ENCODE measurements around the gene CCDC7. TPM values are rescaled to one million over a fixed set of nuclear protein-coding genes. Genes with fewer than 3 reads are reported as not detected.
"Not testable (repeated sequence)": the region's sequence is repeated elsewhere in the genome, so short reads cannot be mapped to it uniquely, and the experiment has no call there.

Gene CCDC7
- 1 to 10 TPM; 9.0 TPM for total RNA-seq

GRCh38 chr10:32445740-32446535 lies at the start of gene CCDC7:
Gene CCDC7 (plus strand): TSS chr10:32446140. CDS start chr10:32451643, 5,503 bp downstream.
- peaks cover 3% of the 10 kb centered on the region for H3K36me3 Mint-ChIP-seq (ENCODE audit: low read depth)
- H3K27me3 Mint-ChIP-seq: no peaks in the 10 kb centered on the region
- H3K4me3 Mint-ChIP-seq: peak within 1 kb of the TSS; percentile 82
- H3K27ac Mint-ChIP-seq: peak within 1 kb of the TSS; percentile 99
- peaks cover 10% of the 10 kb centered on the region for H3K4me1 Mint-ChIP-seq
- ATAC-seq (peak; percentile 97), DNase-seq (peak; percentile 91)
- intact Hi-C loops (cut with DNase I, micrococcal nuclease): loop anchor here (1.0 to 10.0 kb wide), 11 partner anchors 17 to 1129 kb away; partner anchors contain the start of genes KIF5B (in 2 of the 2), ARHGAP12 (in 1 of the 2), EPC1 (in 1 of the 2) and ITGB1 (in 1 of the 2)
- ChIA-PET POLR2A (interaction anchor here (0.7 to 1.0 kb wide), 2 partner anchors 60 to 391 kb away, joined by 3 to 5 read pairs; no protein-coding TSS in a partner anchor), CTCF (interaction anchor here (1.0 to 1.8 kb wide), 8 partner anchors 8 to 708 kb away, joined by 3 to 6 read pairs (median 4); no protein-coding TSS in a partner anchor)
- no peaks in the 10 kb centered on the region for H3K9me3 Mint-ChIP-seq (ENCODE audit: low read depth)

GRCh38 chr10:32397163-32397562 lies 48.8 kb upstream of the CCDC7 start:
- H3K9me3 Mint-ChIP-seq (ENCODE audit: low read depth); ATAC-seq; H3K27me3 Mint-ChIP-seq; H3K36me3 Mint-ChIP-seq (ENCODE audit: low read depth); H3K4me1 Mint-ChIP-seq; DNase-seq; H3K27ac Mint-ChIP-seq; H3K4me3 Mint-ChIP-seq; intact Hi-C loops (cut with DNase I, micrococcal nuclease): not testable (repeated sequence)
- POLR2A ChIA-PET: interaction anchor here (0.7 kb wide), 1 partner anchor 43 kb away, joined by 3 read pairs; no protein-coding TSS in a partner anchor
- CTCF ChIA-PET: interaction anchor here (1.4 kb wide), 1 partner anchor 12 kb away, joined by 7 read pairs; no protein-coding TSS in a partner anchor

GRCh38 chr10:32399720-32400119 lies 46.2 kb upstream of the CCDC7 start:
- intact Hi-C loops (cut with DNase I, micrococcal nuclease); POLR2A ChIA-PET; DNase-seq; CTCF ChIA-PET; ATAC-seq; H3K4me3 Mint-ChIP-seq; H3K4me1 Mint-ChIP-seq; H3K27me3 Mint-ChIP-seq; H3K27ac Mint-ChIP-seq; H3K9me3 Mint-ChIP-seq (ENCODE audit: low read depth); H3K36me3 Mint-ChIP-seq (ENCODE audit: low read depth): not testable (repeated sequence)

GRCh38 chr10:32400961-32401360 lies 45.0 kb upstream of the CCDC7 start:
- Mint-ChIP-seq H3K4me1 (no peaks in the 10 kb centered on the region), H3K36me3 (ENCODE audit: low read depth) (no peaks in the 10 kb centered on the region), H3K9me3 (ENCODE audit: low read depth) (peaks cover 2% of the 10 kb centered on the region), H3K27me3 (no peaks in the 10 kb centered on the region), H3K4me3 (no peak overlapping the region), H3K27ac (no peak overlapping the region)
- DNase-seq (no peak), ATAC-seq (no peak)
- intact Hi-C loops (cut with DNase I, micrococcal nuclease): no loop called here
- POLR2A ChIA-PET: interaction anchor here (0.7 kb wide), 1 partner anchor 898 kb away, joined by 3 read pairs; no protein-coding TSS in a partner anchor
- CTCF ChIA-PET: interaction anchor here (0.7 to 1.1 kb wide), 2 partner anchors 16 to 949 kb away, joined by 3 read pairs; no protein-coding TSS in a partner anchor

- POLR2A ChIA-PET: interaction anchor here (0.6 kb wide), 1 partner anchor 38 kb away, joined by 4 read pairs; no protein-coding TSS in a partner anchor
- H3K9me3 Mint-ChIP-seq (ENCODE audit: low read depth): peaks cover 2% of the 10 kb centered on the region
Observed at GRCh38 chr10:32402499-32402898, 43.4 kb upstream of the CCDC7 start.

GRCh38 chr10:32403091-32403490 lies 42.8 kb upstream of the CCDC7 start:
- peaks cover 2% of the 10 kb centered on the region for H3K9me3 Mint-ChIP-seq (ENCODE audit: low read depth)
- no peaks in the 10 kb centered on the region for H3K27me3 Mint-ChIP-seq
- DNase-seq (no peak), ATAC-seq (no peak)
- ChIA-PET POLR2A (no interaction called here), CTCF (interaction anchor here (0.6 kb wide), 1 partner anchor 33 kb away, joined by 3 read pairs; no protein-coding TSS in a partner anchor)
- intact Hi-C loops (cut with DNase I, micrococcal nuclease): no loop called here
- no peak overlapping the region for H3K27ac Mint-ChIP-seq
- H3K4me1 Mint-ChIP-seq: no peaks in the 10 kb centered on the region
- no peak overlapping the region for H3K4me3 Mint-ChIP-seq
- no peaks in the 10 kb centered on the region for H3K36me3 Mint-ChIP-seq (ENCODE audit: low read depth)

More at GRCh38 chr10:32402499-32402898, 43.4 kb upstream of the CCDC7 start:
- Mint-ChIP-seq H3K4me1 (no peaks in the 10 kb centered on the region), H3K36me3 (ENCODE audit: low read depth) (no peaks in the 10 kb centered on the region), H3K27ac (no peak overlapping the region), H3K27me3 (no peaks in the 10 kb centered on the region), H3K4me3 (no peak overlapping the region)
- CTCF ChIA-PET: interaction anchor here (0.6 kb wide), 2 partner anchors 32 to 1053 kb away, joined by 3 read pairs; no protein-coding TSS in a partner anchor
- DNase-seq (no peak), ATAC-seq (no peak)
- intact Hi-C loops (cut with DNase I, micrococcal nuclease): no loop called here

- no peak overlapping the region for H3K4me3 Mint-ChIP-seq
Observed at GRCh38 chr10:32408690-32409089, 37.2 kb upstream of the CCDC7 start.

GRCh38 chr10:32409741-32410140 lies 36.2 kb upstream of the CCDC7 start:
- no peak for DNase-seq
- intact Hi-C loops (cut with DNase I, micrococcal nuclease): no loop called here
- ATAC-seq: no peak
- Mint-ChIP-seq H3K9me3 (ENCODE audit: low read depth) (peaks cover 2% of the 10 kb centered on the region), H3K27me3 (no peaks in the 10 kb centered on the region), H3K27ac (no peak overlapping the region), H3K4me1 (peaks cover 9% of the 10 kb centered on the region), H3K36me3 (ENCODE audit: low read depth) (no peaks in the 10 kb centered on the region), H3K4me3 (no peak overlapping the region)
- ChIA-PET CTCF (no interaction called here), POLR2A (no interaction called here)

More at GRCh38 chr10:32408690-32409089, 37.2 kb upstream of the CCDC7 start:
- peaks cover 4% of the 10 kb centered on the region for H3K4me1 Mint-ChIP-seq
- intact Hi-C loops (cut with DNase I, micrococcal nuclease): no loop called here
- DNase-seq (no peak), ATAC-seq (no peak)
- ChIA-PET POLR2A (no interaction called here), CTCF (interaction anchor here (0.7 kb wide), 1 partner anchor 24 kb away, joined by 3 read pairs; no protein-coding TSS in a partner anchor)
- no peak overlapping the region for H3K27ac Mint-ChIP-seq
- H3K9me3 Mint-ChIP-seq (ENCODE audit: low read depth): peaks cover 2% of the 10 kb centered on the region
- no peaks in the 10 kb centered on the region for H3K36me3 Mint-ChIP-seq (ENCODE audit: low read depth)
- no peaks in the 10 kb centered on the region for H3K27me3 Mint-ChIP-seq

- Mint-ChIP-seq H3K9me3 (ENCODE audit: low read depth) (peaks cover 2% of the 10 kb centered on the region), H3K4me3 (no peak overlapping the region), H3K4me1 (peaks cover 9% of the 10 kb centered on the region), H3K36me3 (ENCODE audit: low read depth) (no peaks in the 10 kb centered on the region), H3K27me3 (no peaks in the 10 kb centered on the region), H3K27ac (no peak overlapping the region)
- POLR2A ChIA-PET: no interaction called here
- intact Hi-C loops (cut with DNase I, micrococcal nuclease): no loop called here
- ATAC-seq: no peak
- no peak for DNase-seq
- CTCF ChIA-PET: interaction anchor here (0.6 kb wide), 1 partner anchor 737 kb away, joined by 3 read pairs; no protein-coding TSS in a partner anchor
Observed at GRCh38 chr10:32410569-32410968, 35.4 kb upstream of the CCDC7 start.

- ChIA-PET CTCF (no interaction called here), POLR2A (no interaction called here)
- H3K9me3 Mint-ChIP-seq (ENCODE audit: low read depth): no peaks in the 10 kb centered on the region
- intact Hi-C loops (cut with DNase I, micrococcal nuclease): no loop called here
- no peak for DNase-seq
- H3K36me3 Mint-ChIP-seq (ENCODE audit: low read depth): no peaks in the 10 kb centered on the region
- H3K4me1 Mint-ChIP-seq: peaks cover 9% of the 10 kb centered on the region
- no peak overlapping the region for H3K4me3 Mint-ChIP-seq
- ATAC-seq: no peak
- H3K27ac Mint-ChIP-seq: no peak overlapping the region
- no peaks in the 10 kb centered on the region for H3K27me3 Mint-ChIP-seq
Observed at GRCh38 chr10:32411797-32412498, 34.0 kb upstream of the CCDC7 start.

- H3K27ac Mint-ChIP-seq: no peak overlapping the region
- CTCF ChIA-PET: no interaction called here
- POLR2A ChIA-PET: no interaction called here
- ATAC-seq (no peak), DNase-seq (no peak)
- no peaks in the 10 kb centered on the region for H3K27me3 Mint-ChIP-seq
- H3K9me3 Mint-ChIP-seq (ENCODE audit: low read depth): no peaks in the 10 kb centered on the region
- intact Hi-C loops (cut with DNase I, micrococcal nuclease): no loop called here
- H3K36me3 Mint-ChIP-seq (ENCODE audit: low read depth): no peaks in the 10 kb centered on the region
- H3K4me3 Mint-ChIP-seq: no peak overlapping the region
- H3K4me1 Mint-ChIP-seq: peaks cover 9% of the 10 kb centered on the region
Observed at GRCh38 chr10:32412499-32412853, 33.5 kb upstream of the CCDC7 start.
